Caco-2 (cell line): ENCODE measurements around the gene SIAH3. TPM values are rescaled to one million over a fixed set of nuclear protein-coding genes. Genes with fewer than 3 reads are reported as not detected.

Source experiments
- BruUV-seq: library from RNA; stranded (reverse); fragments of 400-500 nt; replicated peaks from 2 replicates; lab custom pipeline; 2021; lab: Mats Ljungman, UMichigan
- CTCF ChIA-PET: fragments of 300-600 bp; sonication (Branson Sonifier 250); formaldehyde crosslinking; loops from one replicate; lab custom pipeline; 2022; ENCODE audit warnings: antibody characterized with exemption; lab: Charles Lee
- POLR2A ChIA-PET: fragments of 300-600 bp; sonication (Branson Sonifier 250); formaldehyde crosslinking; loops from one replicate; lab custom pipeline; 2022; ENCODE audit warnings: antibody characterized with exemption; lab: Charles Lee
- DNase-seq, 2 experiments: peaks; one replicate each; pipeline versions ENCODE4 v3.0.0 to v3.0.0-alpha.2; 2020 to 2022
- H3K27me3 ChIP-seq: replicated peaks from 2 replicates; pipeline ENCODE4 v1.6.0; 2011; ENCODE audit warnings: low read length; ENCODE audit not compliant: control insufficient read depth, insufficient read depth
- H3K36me3 ChIP-seq: 2 replicates; pipeline ENCODE4 v1.5.1; 2011; ENCODE audit warnings: low read length; ENCODE audit not compliant: control insufficient read depth, insufficient read depth
- H3K4me1 ChIP-seq: fragments of 250-450 bp; sonication (Bioruptor Pico); 2 replicates; pipeline ENCODE4 v1.5.1; 2020; ENCODE audit warnings: mild to moderate bottlenecking
- H3K4me3 ChIP-seq: 2 replicates; pipeline ENCODE4 v1.5.1; 2011; ENCODE audit warnings: low read depth, mild to moderate bottlenecking, control low read depth, low read length
- H3K9me3 ChIP-seq: fragments of 250-450 bp; sonication (Bioruptor Pico); 2 replicates; pipeline ENCODE4 v1.5.1; 2020; ENCODE audit warnings: mild to moderate bottlenecking, moderate library complexity
- H3K27ac Mint-ChIP-seq: one replicate; pipeline ENCODE4 v1.8.0; 2022; ENCODE audit warnings: mixed read lengths; ENCODE audit not compliant: unreplicated experiment
- H3K27me3 Mint-ChIP-seq: one replicate; pipeline ENCODE4 v1.8.0; 2022; ENCODE audit warnings: mixed read lengths; ENCODE audit not compliant: insufficient read depth, unreplicated experiment
- H3K36me3 Mint-ChIP-seq: one replicate; pipeline ENCODE4 v1.8.0; 2022; ENCODE audit warnings: mild to moderate bottlenecking, mixed read lengths; ENCODE audit not compliant: insufficient read depth, unreplicated experiment
- H3K4me1 Mint-ChIP-seq: one replicate; pipeline ENCODE4 v1.8.0; 2022; ENCODE audit warnings: low read depth, mixed read lengths; ENCODE audit not compliant: unreplicated experiment
- H3K4me3 Mint-ChIP-seq: one replicate; pipeline ENCODE4 v1.8.0; 2022; ENCODE audit warnings: mild to moderate bottlenecking, moderate library complexity, mixed read lengths; ENCODE audit not compliant: unreplicated experiment
- H3K9me3 Mint-ChIP-seq: one replicate; pipeline ENCODE4 v1.8.0; 2022; ENCODE audit warnings: mixed read lengths; ENCODE audit not compliant: unreplicated experiment
- CTCF ChIP-seq, 2 experiments: fragments of 200-600 bp in 1 of 2; IDR thresholded peaks; 1 replicate in 1 of 2; 2 replicates in 1 of 2; pipeline versions ENCODE4 v1.5.1 to v1.8.0; 2011 to 2022; ENCODE audit warnings: antibody characterized with exemption in 1 of 2, control low read depth in 1 of 2, inconsistent platforms in 1 of 2, low read depth in 1 of 2, low read length in 1 of 2, mild to moderate bottlenecking in 1 of 2, moderate library complexity in 1 of 2; ENCODE audit not compliant: insufficient read depth in 1 of 2, severe bottlenecking in 1 of 2, unreplicated experiment in 1 of 2
- intact Hi-C: fragments of 100-400 bp; cut with micrococcal nuclease; formaldehyde crosslinking; loops from one replicate; pipeline ENCODE4 v1.10.0; 2022; ENCODE audit not compliant: unreplicated experiment
- total RNA-seq: library from RNA; stranded (reverse); gene quantifications from 2 replicates; pipeline ENCODE4 v1.2.3, GENCODE V29; 2022

Gene SIAH3
- total RNA-seq, 1 experiment from 2014 or later: not detected

- ChIA-PET CTCF (no interaction called here), POLR2A (no interaction called here)
- H3K36me3 ChIP-seq: no peaks in the 10 kb centered on the region
- no peaks in the 10 kb centered on the region for H3K27me3 ChIP-seq
- H3K4me3 ChIP-seq: no peak overlapping the region
- no peaks in the 10 kb centered on the region for H3K9me3 ChIP-seq
- no peaks in the 10 kb centered on the region for H3K4me1 ChIP-seq
- no peak overlapping the region for H3K27ac Mint-ChIP-seq
- intact Hi-C loops: no loop called here
- H3K4me1 Mint-ChIP-seq: no peaks in the 10 kb centered on the region
- no peaks in the 10 kb centered on the region for H3K27me3 Mint-ChIP-seq
- peak in 1 of 2 experiments; percentile 29 for DNase-seq
- TF ChIP-seq CTCF (IDR thresholded peaks at IDR 0.05; ENCODE audit: insufficient read depth in 1 of 2, low read depth in 1 of 2, low read length in 1 of 2, severe bottlenecking in 1 of 2, unreplicated experiment in 1 of 2): peak in 1 of 2 experiments; percentile 24
- H3K4me3 Mint-ChIP-seq: no peak overlapping the region
- BruUV-seq: no TSS peak
- no peaks in the 10 kb centered on the region for H3K36me3 Mint-ChIP-seq
- H3K9me3 Mint-ChIP-seq: no peaks in the 10 kb centered on the region
These were observed 114.0 kb downstream of the SIAH3 start for GRCh38 chr13:45737571-45738017.

- Mint-ChIP-seq H3K27me3 (no peaks in the 10 kb centered on the region), H3K36me3 (no peaks in the 10 kb centered on the region), H3K4me3 (no peak overlapping the region), H3K27ac (no peak overlapping the region), H3K9me3 (no peaks in the 10 kb centered on the region), H3K4me1 (no peaks in the 10 kb centered on the region)
- no peaks in the 10 kb centered on the region for H3K4me1 ChIP-seq
- no peaks in the 10 kb centered on the region for H3K9me3 ChIP-seq
- no TSS peak for BruUV-seq
- no peaks in the 10 kb centered on the region for H3K27me3 ChIP-seq
- no peak for TF ChIP-seq CTCF (IDR thresholded peaks at IDR 0.05; ENCODE audit: insufficient read depth in 1 of 2, low read depth in 1 of 2, low read length in 1 of 2, severe bottlenecking in 1 of 2, unreplicated experiment in 1 of 2)
- no peak for DNase-seq
- ChIA-PET POLR2A (no interaction called here), CTCF (no interaction called here)
- intact Hi-C loops: no loop called here
- H3K36me3 ChIP-seq: no peaks in the 10 kb centered on the region
- no peak overlapping the region for H3K4me3 ChIP-seq
These were observed 118.2 kb downstream of the SIAH3 start for GRCh38 chr13:45733361-45733760.

- no peak overlapping the region for H3K27ac Mint-ChIP-seq
- Histone ChIP-seq H3K27me3 (no peaks in the 10 kb centered on the region), H3K4me1 (no peaks in the 10 kb centered on the region), H3K36me3 (no peaks in the 10 kb centered on the region), H3K4me3 (no peak overlapping the region), H3K9me3 (no peaks in the 10 kb centered on the region)
- ChIA-PET POLR2A (no interaction called here), CTCF (no interaction called here)
- DNase-seq: no peak
- TF ChIP-seq CTCF (IDR thresholded peaks at IDR 0.05; ENCODE audit: insufficient read depth in 1 of 2, low read depth in 1 of 2, low read length in 1 of 2, severe bottlenecking in 1 of 2, unreplicated experiment in 1 of 2): no peak
- intact Hi-C loops: no loop called here
- H3K36me3 Mint-ChIP-seq: peaks cover 2% of the 10 kb centered on the region
- H3K9me3 Mint-ChIP-seq: no peaks in the 10 kb centered on the region
- no peaks in the 10 kb centered on the region for H3K4me1 Mint-ChIP-seq
- no TSS peak for BruUV-seq
- H3K4me3 Mint-ChIP-seq: no peak overlapping the region
- no peaks in the 10 kb centered on the region for H3K27me3 Mint-ChIP-seq
These were observed 118.6 kb downstream of the SIAH3 start for GRCh38 chr13:45732916-45733315.
